H9 (cell line): ENCODE measurements around the gene BUB1. TPM values are rescaled to one million over a fixed set of nuclear protein-coding genes. Genes with fewer than 3 reads are reported as not detected.

ENCODE experiments used
- DNase-seq: peaks from one replicate; pipeline ENCODE4 v3.0.0-alpha.2; 2017
- H2AFZ ChIP-seq: one replicate; pipeline ENCODE4 v1.6.1; 2013; ENCODE audit warnings: mild to moderate bottlenecking, low read length, control low read depth, moderate library complexity
- H2AK5ac ChIP-seq: 2 replicates; pipeline ENCODE4 v1.6.1; 2013; ENCODE audit warnings: low read length, control low read depth, mixed read lengths; ENCODE audit not compliant: insufficient read length
- H2BK120ac ChIP-seq: one replicate; pipeline ENCODE4 v1.6.1; 2013; ENCODE audit warnings: low read depth, mild to moderate bottlenecking, low read length, control low read depth, inconsistent platforms; ENCODE audit not compliant: poor library complexity, severe bottlenecking
- H2BK12ac ChIP-seq: 2 replicates; pipeline ENCODE4 v1.6.1; 2013; ENCODE audit warnings: low read length, control low read depth, mixed read lengths, low read depth; ENCODE audit not compliant: insufficient read length
- H2BK15ac ChIP-seq: 2 replicates; pipeline ENCODE4 v1.6.1; 2013; ENCODE audit warnings: low read depth, low read length, control low read depth
- H2BK20ac ChIP-seq: one replicate; pipeline ENCODE4 v1.6.1; 2013; ENCODE audit warnings: low read depth, mild to moderate bottlenecking, low read length, control low read depth, inconsistent platforms; ENCODE audit not compliant: poor library complexity, severe bottlenecking
- H2BK5ac ChIP-seq: 2 replicates; pipeline ENCODE4 v1.6.1; 2013; ENCODE audit warnings: low read length, control low read depth, mixed read lengths; ENCODE audit not compliant: insufficient read length
- H3K14ac ChIP-seq: 2 replicates; pipeline ENCODE4 v1.6.1; 2013; ENCODE audit warnings: low read length, control low read depth; ENCODE audit not compliant: insufficient read depth
- H3K18ac ChIP-seq: 2 replicates; pipeline ENCODE4 v1.6.1; 2013; ENCODE audit warnings: low read depth, mild to moderate bottlenecking, mixed read lengths, low read length, control low read depth; ENCODE audit not compliant: insufficient read length
- H3K23ac ChIP-seq: 2 replicates; pipeline ENCODE4 v1.6.1; 2013; ENCODE audit warnings: low read length, control low read depth, mixed read lengths, low read depth; ENCODE audit not compliant: insufficient read length
- H3K23me2 ChIP-seq: 2 replicates; pipeline ENCODE4 v1.6.1; 2013; ENCODE audit warnings: low read depth, mild to moderate bottlenecking, mixed read lengths, low read length, control low read depth; ENCODE audit not compliant: insufficient read length, poor library complexity, severe bottlenecking
- H3K27ac ChIP-seq: 2 replicates; pipeline ENCODE4 v1.5.1; 2013; ENCODE audit warnings: low read length, control low read depth, mixed read lengths, low read depth; ENCODE audit not compliant: insufficient read length
- H3K27me3 ChIP-seq: 2 replicates; pipeline ENCODE4 v1.6.1; 2013; ENCODE audit warnings: low read length, control low read depth, inconsistent platforms; ENCODE audit not compliant: insufficient read depth
- H3K4ac ChIP-seq: 2 replicates; pipeline ENCODE4 v1.6.1; 2013; ENCODE audit warnings: low read depth, mild to moderate bottlenecking, control low read depth, inconsistent platforms, low read length, moderate library complexity
- H3K4me1 ChIP-seq: 2 replicates; pipeline ENCODE4 v1.6.1; 2013; ENCODE audit warnings: low read length, control low read depth, inconsistent platforms; ENCODE audit not compliant: insufficient read depth
- H3K4me2 ChIP-seq: 2 replicates; pipeline ENCODE4 v1.6.1; 2013; ENCODE audit warnings: low read length, control low read depth, mixed read lengths; ENCODE audit not compliant: insufficient read length, insufficient read depth
- H3K56ac ChIP-seq: 2 replicates; pipeline ENCODE4 v1.6.1; 2013; ENCODE audit warnings: low read depth, mild to moderate bottlenecking, mixed read lengths, low read length, control low read depth; ENCODE audit not compliant: insufficient read length
- H3K79me1 ChIP-seq: 2 replicates; pipeline ENCODE4 v1.6.1; 2013; ENCODE audit warnings: low read depth, mild to moderate bottlenecking, moderate library complexity, low read length, control low read depth, inconsistent platforms; ENCODE audit not compliant: insufficient read depth, poor library complexity, severe bottlenecking
- H3K79me2 ChIP-seq: 2 replicates; pipeline ENCODE4 v1.6.1; 2013; ENCODE audit warnings: low read length, control low read depth, inconsistent platforms; ENCODE audit not compliant: insufficient read depth
- H3K9ac ChIP-seq: 2 replicates; pipeline ENCODE4 v1.6.1; 2013; ENCODE audit warnings: low read length, control low read depth, mixed read lengths; ENCODE audit not compliant: insufficient read length; ENCODE audit errors: extremely low read depth
- H3K9me3 ChIP-seq: one replicate; pipeline ENCODE4 v1.6.1; 2013; ENCODE audit warnings: low read depth, low read length, inconsistent platforms; ENCODE audit not compliant: control insufficient read depth
- H3T11ph ChIP-seq: one replicate; pipeline ENCODE4 v1.6.1; 2013; ENCODE audit warnings: mild to moderate bottlenecking, low read length, control low read depth, inconsistent platforms
- H4K20me1 ChIP-seq: one replicate; pipeline ENCODE4 v1.6.1; 2013; ENCODE audit not compliant: control insufficient read depth, insufficient read length, insufficient read depth
- H4K5ac ChIP-seq: 2 replicates; pipeline ENCODE4 v1.6.1; 2013; ENCODE audit warnings: low read depth, mild to moderate bottlenecking, mixed read lengths, low read length, control low read depth; ENCODE audit not compliant: insufficient read length
- H4K8ac ChIP-seq: replicated peaks from 2 replicates; pipeline ENCODE4 v1.6.1; 2013; ENCODE audit warnings: low read length, control low read depth, mixed read lengths, low read depth; ENCODE audit not compliant: insufficient read length
- H4K91ac ChIP-seq: 2 replicates; pipeline ENCODE4 v1.6.1; 2013; ENCODE audit warnings: low read depth, mild to moderate bottlenecking, moderate library complexity, mixed read lengths, low read length, control low read depth; ENCODE audit not compliant: insufficient read length
- H3K27ac Mint-ChIP-seq, 3 experiments: 2 replicates in 2 of 3; 3 replicates in 1 of 3; pipeline ENCODE4 v1.8.0; 2020 to 2021; ENCODE audit warnings: mixed read lengths in 3 of 3, mild to moderate bottlenecking in 1 of 3, moderate library complexity in 1 of 3
- H3K27me3 Mint-ChIP-seq: 2 replicates; pipeline ENCODE4 v1.8.0; 2021; ENCODE audit warnings: low read depth, mild to moderate bottlenecking, moderate library complexity, mixed read lengths
- H3K36me3 Mint-ChIP-seq, 3 experiments: 2 replicates in 2 of 3; 3 replicates in 1 of 3; pipeline ENCODE4 v1.8.0; 2020 to 2021; ENCODE audit warnings: low read depth in 3 of 3, mixed read lengths in 3 of 3; ENCODE audit not compliant: insufficient read depth in 1 of 3
- H3K4me1 Mint-ChIP-seq, 2 experiments: 2 replicates each; pipeline ENCODE4 v1.8.0; 2020; ENCODE audit warnings: mixed read lengths in 2 of 2
- H3K4me3 Mint-ChIP-seq, 2 experiments: 2 replicates in 1 of 2; 3 replicates in 1 of 2; pipeline ENCODE4 v1.8.0; 2020 to 2021; ENCODE audit warnings: mild to moderate bottlenecking in 2 of 2, mixed read lengths in 2 of 2, moderate library complexity in 1 of 2
- H3K9me3 Mint-ChIP-seq, 2 experiments: 2 replicates in 1 of 2; 3 replicates in 1 of 2; pipeline ENCODE4 v1.8.0; 2020; ENCODE audit warnings: mild to moderate bottlenecking in 2 of 2, mixed read lengths in 2 of 2, moderate library complexity in 1 of 2
- CTCF ChIP-seq: fragments of 200-600 bp; sonication (generic); conservative IDR thresholded peaks from 3 replicates; pipeline ENCODE4 v1.8.0; 2021; ENCODE audit warnings: antibody characterized with exemption, mild to moderate bottlenecking
- WGBS: extraction: QIAGEN DNeasy Blood & Tissue Kit; methylation state at CpG from one replicate; pipeline ENCODE4 v1.1.7; 2013; ENCODE audit warnings: missing lambda C conversion rate, low lambda C conversion rate, mixed read lengths; ENCODE audit not compliant: insufficient read length; ENCODE audit errors: extremely low coverage; 5-methylcytosine and 5-hydroxymethylcytosine counted together
- total RNA-seq: library from RNA; stranded (reverse); gene quantifications from 2 replicates; pipeline ENCODE4 v1.2.1, GENCODE V29; 2021

BUB1 gene
- total RNA-seq, 1 experiment from 2014 or later, result 144 TPM

GRCh38 chr2:110647777-110648176, 30.1 kb downstream of the BUB1 start:
- Mint-ChIP-seq H3K27me3 (no peaks in the 10 kb centered on the region), H3K36me3 (peaks cover 34 to 98% (median 84%) of the 10 kb centered on the region in 3 experiments), H3K4me1 (no peaks in the 10 kb centered on the region), H3K27ac (no peak overlapping the region; a peak in 1 of 7 replicates), H3K9me3 (no peaks in the 10 kb centered on the region), H3K4me3 (no peak overlapping the region)
- H3K56ac ChIP-seq, result no peak overlapping the region
- no peaks in the 10 kb centered on the region for H3K23me2 ChIP-seq
- no peak for TF ChIP-seq CTCF
- no peak overlapping the region for H3K18ac ChIP-seq
- H2BK12ac ChIP-seq, result no peak overlapping the region
- H3K23ac ChIP-seq, result no peak overlapping the region
- no peak overlapping the region for H4K5ac ChIP-seq
- no peak overlapping the region for H2AK5ac ChIP-seq
- DNase-seq, result no peak
- no peaks in the 10 kb centered on the region for H3K27me3 ChIP-seq
- H3K4me1 ChIP-seq, result no peaks in the 10 kb centered on the region
- no peak overlapping the region for H2BK120ac ChIP-seq
- H3K27ac ChIP-seq, result no peak overlapping the region
- no peak overlapping the region for H3T11ph ChIP-seq
- no peak overlapping the region for H2BK15ac ChIP-seq
- no peaks in the 10 kb centered on the region for H3K79me1 ChIP-seq
- no peak overlapping the region for H2BK20ac ChIP-seq
- WGBS, result no CpG with 5 or more reads among the region's 3 CpGs
- H4K20me1 ChIP-seq, result peaks cover 3% of the 10 kb centered on the region
- no peak overlapping the region for H4K8ac ChIP-seq
- H3K79me2 ChIP-seq, result no peaks in the 10 kb centered on the region
- H4K91ac ChIP-seq, result no peak overlapping the region
- no peak overlapping the region for H3K14ac ChIP-seq
- H2BK5ac ChIP-seq, result no peak overlapping the region
- no peak overlapping the region for H3K4ac ChIP-seq
- no peaks in the 10 kb centered on the region for H3K9me3 ChIP-seq
- no peak overlapping the region for H3K9ac ChIP-seq
- H3K4me2 ChIP-seq, result no peak overlapping the region
- H2AFZ ChIP-seq, result no peak overlapping the region
